Stimulated activated CD4-positive, alpha-beta T cell treated with anti-CD3 and anti-CD28 coated beads, Interleukin-12 subunit alpha, Interleukin-12 subunit beta, amount 100 ng/mL, for 4 hours (primary cell): ENCODE data around the gene CLASP2.
A peak's percentile ranks its signal among the peaks of the same experiment; 100 is the strongest.
"Not testable (repeated sequence)": the region's sequence is repeated elsewhere in the genome, so short reads cannot be mapped to it uniquely, and the experiment has no call there.

Experiments used
- DNase-seq: peaks from one replicate; pipeline ENCODE4 v3.0.0-alpha.2; 2020

Gene CLASP2

DNA sequence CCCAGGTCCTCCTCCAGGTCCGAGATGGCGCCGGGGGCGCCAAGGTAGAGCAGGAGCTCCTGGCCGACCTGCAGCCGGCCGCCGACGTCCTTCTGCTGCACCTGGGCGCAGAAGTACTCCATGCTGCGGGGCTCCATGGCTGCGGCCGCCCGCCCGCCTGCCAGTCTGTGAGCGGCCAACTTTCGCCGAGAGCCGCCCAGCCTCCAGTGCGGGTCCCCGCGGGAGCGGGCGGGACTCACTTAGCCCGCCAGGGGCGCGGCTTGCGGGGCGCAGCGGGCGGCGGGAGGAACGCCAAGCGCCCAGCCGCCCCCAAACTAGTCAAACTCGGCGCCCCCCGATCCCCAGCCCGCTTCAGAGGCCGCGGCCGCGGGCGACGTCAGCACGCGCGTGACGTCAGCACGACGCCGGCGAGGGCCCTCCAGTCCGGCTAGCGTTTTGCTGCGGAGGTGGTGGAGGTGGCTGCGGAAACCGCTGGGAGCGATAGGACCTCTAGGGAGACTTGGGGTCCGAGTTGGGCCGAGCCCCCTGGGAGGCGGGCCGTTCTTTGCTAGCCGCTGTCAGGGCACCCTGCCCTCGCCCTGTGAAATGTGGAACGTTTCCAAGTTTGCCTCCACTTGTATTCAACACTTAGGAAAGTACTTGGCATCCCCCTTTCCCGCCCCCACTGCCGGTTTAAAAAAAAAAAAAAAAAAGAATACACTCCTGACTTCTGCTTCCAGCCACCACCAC, at the start of gene CLASP2:
Gene CLASP2 (minus strand): TSS at position 389 of the 729 bp plus-strand sequence. CDS start 252 bp downstream, at position 137.
- DNase-seq: peak; percentile 82

DNA sequence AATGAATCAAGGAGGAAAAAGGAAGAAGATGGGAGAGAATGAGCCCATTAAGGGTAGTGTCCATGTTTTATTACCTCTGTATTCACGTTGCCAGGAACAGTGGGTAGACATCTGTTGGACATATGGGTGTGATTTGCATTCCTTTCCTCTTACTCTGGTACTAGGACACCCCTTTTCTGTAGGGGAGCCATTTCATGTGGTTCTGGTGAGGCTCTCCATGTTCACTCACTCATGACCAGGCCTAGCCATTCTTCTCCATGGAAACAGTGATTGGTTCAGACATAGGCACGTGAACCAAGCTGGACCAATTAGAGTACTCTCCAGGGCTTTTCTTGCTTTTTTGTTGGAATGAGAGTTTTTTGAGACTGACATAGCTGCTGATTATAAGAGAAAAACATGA, 40.8 kb upstream of the CLASP2 start:
- no peak for DNase-seq

DNA sequence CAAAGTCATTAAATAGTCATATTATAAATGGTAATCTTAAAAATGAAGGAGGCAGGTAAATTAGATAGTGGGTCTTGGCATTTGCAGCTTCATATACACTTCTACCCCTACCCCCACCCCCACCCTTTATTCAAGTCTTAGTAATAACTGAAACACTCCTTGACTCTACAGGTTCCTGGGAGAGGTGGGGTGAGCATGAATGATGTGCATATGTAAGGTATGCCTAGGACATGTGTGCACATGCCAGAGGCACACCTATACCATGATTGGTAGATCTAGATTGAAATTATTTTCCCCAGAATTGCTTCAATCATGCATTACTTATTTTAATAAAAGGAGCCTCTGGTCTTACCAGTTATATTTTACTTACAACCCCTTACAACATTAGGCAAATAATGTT, 40.2 kb upstream of the CLASP2 start:
- DNase-seq: no peak

DNA sequence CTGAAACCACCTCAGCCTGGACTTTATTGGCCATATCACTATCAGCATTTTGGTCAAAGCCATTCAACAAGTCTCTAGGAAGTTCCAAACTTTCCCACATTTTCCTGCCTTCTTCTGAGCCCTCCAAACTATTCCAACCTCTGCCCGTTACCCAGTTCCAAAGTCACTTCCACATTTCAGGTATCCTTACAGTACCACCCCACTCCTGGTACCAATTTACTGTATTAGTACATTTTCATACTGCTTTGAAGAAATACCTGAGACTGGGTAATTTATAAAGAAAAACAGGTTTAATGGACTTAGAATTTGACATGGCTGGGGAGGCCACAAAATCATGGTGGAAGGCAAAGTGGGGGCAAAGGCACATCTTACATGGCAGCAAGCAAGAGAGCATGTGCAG, 36.3 kb upstream of the CLASP2 start:
- DNase-seq: not testable (repeated sequence)

DNA sequence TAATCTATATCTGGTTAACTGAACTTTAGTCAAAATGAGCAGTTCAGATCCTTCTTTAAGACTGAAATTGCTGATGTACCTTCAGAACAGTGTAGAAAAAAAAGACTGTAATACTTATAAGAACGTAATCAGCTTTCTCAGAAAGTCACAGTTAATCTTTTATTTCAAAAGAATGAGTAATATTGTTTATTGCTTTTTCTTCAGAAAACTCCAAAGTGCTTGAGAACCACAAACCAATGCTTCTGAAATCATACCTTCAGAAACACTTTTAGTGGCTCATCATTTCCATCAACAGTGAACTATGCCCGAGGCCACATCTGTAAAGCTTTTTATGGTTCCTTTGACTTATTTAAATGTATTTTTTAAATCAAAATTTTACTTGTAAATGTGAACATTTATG, 33.3 kb upstream of the CLASP2 start:
- no peak for DNase-seq

DNA sequence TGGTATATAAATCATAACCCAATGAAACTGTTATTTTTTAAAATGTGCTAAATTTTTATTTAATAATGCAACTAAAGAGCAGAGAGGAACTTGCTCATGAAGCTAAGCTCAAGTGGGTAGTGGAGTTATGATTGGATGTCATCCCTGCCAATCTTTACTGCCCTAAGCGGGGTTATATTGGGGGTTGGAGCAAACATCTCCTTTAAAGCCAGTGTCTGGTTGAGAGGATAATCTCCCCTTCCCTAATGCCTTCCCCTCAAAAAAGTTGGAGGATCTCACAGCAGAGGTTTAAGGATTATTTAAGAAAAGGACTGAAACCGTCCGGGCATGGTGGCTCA, 32.1 kb upstream of the CLASP2 start:
- DNase-seq: no peak

DNA sequence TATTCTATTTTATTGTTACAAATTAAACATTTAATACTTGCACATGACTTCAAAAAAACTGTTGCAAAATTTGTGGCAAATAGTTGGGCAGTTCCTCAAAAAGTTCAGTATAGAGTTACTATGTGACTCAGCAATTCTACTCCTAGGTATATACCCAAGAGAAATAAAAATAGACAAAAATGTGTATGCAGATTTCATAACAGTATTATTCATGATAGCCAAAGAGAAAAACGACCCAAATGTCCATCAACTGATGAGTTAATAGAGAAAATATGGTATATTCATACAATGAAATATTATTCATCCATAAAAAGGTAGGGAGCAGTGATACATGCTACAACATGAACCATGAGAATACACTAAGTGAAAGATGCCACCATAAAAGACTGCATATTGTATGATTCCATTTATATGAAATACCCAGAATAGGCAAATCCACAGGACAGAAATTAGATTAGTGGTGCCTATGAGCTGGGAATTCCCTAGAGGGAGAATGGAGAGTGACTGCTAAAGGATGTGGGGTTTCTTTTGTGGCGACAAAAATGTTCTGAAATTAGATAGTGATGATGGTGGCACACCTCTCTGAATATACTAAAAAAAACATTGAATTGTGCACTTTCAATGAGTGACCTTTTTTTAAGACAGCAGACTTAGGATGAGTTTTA, 31.6 kb upstream of the CLASP2 start:
- DNase-seq: no peak

DNA sequence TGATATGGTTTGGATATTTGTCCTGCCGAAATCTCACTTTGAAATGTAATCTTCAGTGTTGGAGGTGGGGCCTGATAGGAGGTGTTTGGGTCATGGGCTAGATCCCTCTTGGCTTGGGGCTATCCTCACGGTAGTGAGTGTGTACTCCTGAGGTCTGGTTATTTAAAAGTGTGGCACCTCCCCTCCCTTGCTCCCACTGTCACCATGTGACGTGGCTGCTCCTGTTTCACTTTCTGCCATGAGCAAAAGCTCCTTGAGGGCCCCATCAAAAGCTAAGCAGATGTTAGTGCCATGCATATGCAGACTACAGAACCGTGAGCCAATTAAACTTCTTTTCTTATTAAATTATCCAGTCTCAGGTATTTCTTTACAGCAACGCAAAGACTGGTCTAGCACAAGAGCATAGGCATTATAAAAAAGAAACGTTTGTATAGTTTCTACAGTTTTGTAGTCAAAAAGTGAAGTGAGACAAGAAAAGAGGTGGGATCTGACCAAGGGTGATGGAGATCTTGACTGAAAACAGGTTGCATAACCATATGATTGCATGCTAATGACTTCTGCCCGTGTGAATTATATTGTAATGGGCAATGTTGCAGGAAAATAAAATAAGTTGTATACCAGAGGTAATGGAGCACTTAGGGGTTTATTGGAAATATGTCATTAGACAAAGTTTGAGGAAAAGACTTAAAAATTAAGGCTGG, 28.5 kb upstream of the CLASP2 start:
- DNase-seq: no peak

DNA sequence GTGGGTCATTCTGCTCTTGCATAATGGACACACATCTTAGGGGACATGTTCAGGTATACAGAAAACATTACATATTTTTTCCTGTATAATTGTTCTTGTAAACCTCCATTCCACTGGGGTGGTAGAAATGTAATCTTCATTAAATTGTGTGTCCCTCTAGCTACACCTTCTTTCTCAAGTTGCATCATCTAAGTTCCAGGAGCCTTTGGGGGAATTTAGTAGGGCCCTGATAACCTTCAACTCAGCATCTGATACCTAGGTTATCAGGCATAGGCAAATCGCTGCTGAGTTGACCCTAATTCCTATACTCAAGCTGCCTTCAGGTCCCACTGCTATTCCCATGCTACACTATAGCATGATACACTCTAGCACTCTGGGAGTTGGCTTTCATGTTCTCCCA, 19.1 kb upstream of the CLASP2 start:
- no peak for DNase-seq

DNA sequence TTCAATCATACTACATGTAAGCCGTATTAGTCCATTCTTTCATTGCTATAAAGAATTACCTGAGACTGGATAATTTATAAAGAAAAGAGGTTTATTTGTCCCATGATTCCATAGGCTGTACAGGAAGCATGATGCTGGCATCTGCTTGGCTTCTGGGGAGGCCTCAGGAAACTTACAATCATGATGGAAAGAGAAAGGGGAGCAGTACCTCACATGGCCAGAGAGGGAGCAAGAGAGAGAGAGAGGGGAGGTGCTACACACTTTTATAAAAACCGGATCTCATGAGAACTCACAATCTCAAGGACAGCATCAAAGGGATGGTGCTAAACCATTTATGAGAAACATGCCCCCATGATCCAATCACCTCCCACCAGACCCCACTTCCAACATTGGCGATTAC, 14.3 kb upstream of the CLASP2 start:
- peak; percentile 5 for DNase-seq

DNA sequence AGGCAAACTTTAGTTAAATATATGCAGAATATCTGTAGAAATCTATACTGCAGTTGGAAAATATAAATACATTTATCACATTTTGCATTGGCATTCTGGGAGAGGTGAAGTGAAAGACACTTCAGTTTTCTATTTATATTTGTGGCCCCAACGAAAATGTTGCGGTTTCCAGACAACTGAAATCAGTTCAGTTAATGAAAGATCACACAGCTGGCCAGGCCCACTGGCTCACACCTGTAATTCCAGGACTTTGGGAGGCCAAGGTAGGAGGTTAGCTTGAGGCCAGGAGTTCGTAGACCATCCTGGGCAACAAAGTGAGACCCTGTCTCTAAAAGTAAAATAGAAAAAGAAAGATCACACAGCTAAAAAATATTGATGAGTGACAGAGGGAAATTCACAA, 11.9 kb upstream of the CLASP2 start:
- no peak for DNase-seq

DNA sequence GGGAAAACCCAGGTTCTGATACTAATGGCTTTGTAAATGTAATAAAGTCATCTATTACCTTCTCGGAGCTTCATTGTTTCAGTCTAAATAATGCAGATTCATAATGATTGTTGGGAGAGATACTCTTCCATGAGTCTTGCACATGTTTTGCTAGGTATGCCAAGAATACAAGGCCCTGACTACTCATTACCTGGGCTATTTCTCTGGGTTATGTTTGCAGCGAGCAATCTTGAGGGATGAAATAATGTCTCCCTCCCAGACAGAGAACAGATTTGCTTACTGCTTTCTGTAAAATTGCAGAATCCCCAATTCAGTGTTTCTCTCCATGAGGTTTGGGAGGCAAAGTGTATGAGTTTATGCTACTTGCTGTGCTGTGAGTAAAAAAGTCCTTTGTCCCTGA, 6.2 kb upstream of the CLASP2 start:
- DNase-seq: no peak

DNA sequence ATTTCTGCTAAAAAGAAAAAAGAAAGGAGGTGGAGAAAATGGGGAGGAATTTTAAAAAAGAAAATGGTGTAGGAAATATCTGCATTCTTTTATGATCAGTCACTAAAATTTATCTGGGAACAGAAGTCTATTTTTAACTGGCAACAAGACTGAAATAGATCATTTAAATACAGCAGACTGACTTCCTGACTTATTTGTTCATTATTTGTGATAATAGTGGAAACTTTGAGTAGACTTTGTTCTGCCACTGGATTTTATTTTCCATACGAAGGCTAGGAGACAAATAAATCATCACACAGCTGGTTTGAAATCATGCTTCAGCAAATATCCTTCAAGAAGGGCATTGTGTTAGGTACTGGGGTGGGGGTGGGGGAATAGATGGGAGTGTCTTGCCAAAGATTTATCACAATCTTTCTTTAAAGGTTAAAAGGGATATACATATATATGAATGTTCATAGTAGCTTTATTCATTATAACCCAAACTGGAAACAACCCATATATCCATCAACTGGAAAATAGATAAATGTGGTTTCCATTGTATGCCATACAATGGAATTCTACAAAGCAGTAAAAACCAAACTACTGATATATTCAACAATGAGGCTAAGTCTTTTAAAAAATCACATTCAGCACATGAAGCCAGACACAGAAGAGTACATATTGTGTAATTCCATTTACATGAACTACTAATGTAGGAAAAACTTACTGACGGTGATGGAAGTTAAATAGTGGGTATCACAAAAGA, 4.7 kb upstream of the CLASP2 start:
- DNase-seq: no peak

DNA sequence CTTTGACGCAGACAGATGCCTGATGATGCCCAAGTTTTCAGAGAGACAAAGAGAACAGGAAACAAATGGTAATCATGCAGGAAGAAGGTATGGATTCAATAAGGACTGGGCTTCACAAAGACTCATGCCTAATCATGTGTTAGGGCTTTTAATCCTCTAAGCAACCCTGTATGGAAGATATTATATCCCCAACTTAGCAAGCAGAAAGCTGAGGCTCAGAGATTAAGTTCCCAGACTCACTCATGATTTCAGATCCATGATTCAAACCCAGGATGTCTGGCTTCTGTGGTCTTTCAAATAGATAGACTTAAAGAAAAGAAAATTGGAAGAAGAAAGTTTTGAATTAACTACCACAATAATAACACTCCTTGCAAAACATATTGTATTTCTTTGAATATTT, 4.1 kb upstream of the CLASP2 start:
- DNase-seq: no peak

DNA sequence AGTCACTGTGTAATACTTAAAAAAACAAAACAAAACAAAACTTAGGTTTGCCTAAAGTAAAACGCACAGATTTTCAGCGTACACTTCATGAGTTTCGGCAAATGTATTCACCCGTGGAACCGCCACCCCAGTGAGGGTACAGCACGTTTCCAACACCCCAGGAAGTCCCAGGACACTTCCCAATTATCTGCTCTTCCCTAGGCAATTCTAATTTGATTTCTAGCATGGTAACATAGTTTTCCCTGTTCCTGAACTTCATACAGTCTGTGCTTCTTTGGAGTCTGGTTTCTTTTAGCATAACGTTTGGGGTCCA, 497 bp upstream of the CLASP2 start:
- peak; percentile 2 for DNase-seq

DNA sequence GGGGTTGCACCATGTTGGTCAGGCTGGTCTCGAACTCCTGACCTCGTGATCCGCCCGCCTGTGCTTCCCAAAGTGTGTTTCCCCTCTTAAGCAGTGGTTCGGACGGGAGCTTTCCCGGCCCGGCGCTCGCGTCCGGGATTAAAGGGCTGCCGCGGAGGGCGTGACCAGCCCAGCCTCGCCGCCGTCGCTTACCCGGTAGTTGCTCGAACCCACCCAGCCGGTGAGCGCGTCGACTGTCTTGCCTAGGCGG, 513 bp downstream of the CLASP2 start:
- DNase-seq: peak; percentile 52

DNA sequence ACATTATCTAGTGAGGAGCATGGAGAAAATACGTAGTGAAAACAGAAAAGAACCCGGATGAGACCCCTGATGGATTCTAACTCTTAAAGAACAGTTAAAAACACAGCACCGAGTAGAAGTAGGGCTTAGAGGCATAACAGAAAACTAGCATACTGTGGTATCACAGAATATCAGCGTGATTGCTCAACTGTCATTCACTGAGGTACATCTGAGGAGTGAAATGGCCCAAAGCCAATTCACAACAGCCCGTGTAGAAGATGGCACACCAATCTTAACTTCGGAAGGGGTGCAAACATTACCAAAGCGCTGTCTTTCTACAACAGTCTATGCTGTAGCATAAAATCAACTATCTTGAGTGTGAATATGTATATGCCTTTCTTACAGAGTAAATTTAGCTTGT, 1.8 kb downstream of the CLASP2 start:
- DNase-seq: no peak

DNA sequence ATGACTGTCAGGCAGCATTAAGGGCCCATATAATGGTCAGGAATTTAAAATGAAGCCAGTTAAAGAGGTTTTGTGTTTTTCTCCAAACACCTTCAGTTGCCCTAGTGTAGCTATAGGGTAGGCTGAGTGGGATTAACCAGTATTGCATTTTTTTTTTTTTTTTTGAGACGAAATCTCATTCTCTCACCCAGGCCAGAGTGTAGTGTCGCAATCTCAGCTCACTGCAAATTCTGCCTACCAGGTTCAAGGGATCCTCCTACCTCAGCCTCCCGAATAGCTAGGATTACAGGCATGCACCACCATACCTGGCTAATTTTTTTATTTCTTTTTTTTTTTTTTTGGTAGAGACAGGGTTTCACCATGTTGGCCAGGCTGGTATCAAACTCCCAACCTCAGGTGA, 7.0 kb downstream of the CLASP2 start:
- DNase-seq: no peak

DNA sequence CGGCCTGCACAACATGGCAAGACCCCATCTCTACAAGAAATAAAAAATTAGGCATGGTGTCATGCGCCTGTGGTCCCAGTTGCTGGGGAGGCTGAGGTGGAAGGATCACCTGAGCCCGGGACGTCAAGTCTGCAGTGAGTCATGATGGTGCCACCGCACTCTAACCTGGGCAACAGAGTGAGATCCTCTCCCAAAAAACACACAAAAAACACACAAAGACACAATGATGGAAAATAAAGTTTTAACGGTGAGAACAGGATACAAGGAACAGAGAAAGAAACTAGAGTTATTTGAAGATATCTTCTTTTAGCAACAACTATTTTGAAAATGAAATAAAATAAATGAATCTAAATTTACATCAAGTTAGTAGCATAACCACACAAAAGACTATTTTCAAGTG, 12.0 kb downstream of the CLASP2 start:
- DNase-seq: no peak

DNA sequence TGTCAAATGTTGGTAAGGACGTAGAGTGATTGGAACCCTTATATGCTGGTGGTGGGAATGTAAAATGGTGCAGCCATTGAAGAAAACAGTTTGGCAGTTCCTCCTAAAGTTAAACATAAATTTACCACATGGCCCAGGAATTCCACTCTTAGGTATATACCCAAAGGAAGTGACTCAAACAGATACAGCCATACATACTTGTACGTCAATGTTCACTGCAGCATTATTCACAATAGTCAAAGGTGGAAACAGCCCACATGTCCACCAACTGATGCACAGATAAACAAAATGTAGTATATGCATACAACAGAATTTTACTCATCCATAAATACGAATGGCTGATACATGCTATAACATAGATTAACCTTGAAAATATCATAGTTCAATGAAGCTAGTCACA, 13.2 kb downstream of the CLASP2 start:
- DNase-seq: no peak

DNA sequence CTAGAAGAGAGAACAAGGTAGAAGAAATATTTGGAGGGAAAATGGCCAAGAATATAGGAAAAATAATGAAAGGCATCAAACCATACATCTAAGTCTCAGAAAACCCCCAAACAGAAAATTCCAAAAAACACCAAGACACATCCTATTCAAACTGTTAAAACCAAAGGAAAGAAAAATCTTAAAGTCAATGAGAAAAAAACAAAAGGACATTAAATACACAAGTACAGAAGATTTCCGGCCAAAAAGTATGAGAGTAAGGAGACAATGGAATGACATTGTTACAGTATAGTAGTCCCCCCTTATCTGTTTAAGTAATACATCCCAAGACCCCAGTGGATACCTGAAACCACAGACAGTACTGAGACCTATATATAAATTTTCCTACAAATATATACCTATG, 18.8 kb downstream of the CLASP2 start:
- DNase-seq: no peak

DNA sequence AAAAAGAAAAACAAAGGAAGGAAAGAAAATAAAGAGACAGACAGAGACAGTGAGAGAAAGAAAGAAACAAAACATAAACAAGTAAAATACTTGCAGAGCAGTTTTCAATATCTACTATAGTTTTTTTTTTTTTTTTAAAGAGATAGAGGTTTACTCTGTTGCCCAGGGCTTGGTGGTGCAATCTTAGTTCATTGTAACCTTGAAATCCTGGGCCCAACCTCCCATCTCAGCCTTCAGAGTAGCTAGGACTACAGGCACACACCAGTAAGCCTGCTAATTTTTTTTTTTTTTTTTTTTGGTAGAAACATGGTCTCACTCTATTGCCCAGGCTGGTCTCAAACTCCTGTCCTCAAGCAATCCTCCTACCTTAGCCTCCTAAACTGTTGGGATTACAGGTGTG, 23.1 kb downstream of the CLASP2 start:
- DNase-seq: no peak

DNA sequence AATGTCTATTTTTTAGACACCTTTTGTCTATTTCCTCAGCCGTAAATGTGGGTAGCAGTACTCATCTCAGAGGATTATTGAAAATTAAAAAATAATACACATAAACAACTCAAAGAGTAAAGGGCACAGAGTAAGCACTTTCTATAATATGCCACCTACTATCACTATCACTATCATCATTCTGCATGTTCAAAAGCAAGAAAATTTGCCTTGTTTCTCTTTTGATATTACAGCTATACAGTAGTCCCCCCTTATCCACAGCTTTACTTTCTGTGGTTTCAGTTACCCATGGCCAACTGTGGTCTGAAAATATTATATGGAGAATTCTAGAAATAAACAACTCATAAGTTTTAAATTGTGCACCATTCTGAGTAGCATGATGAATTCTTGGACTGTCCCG, 27.7 kb downstream of the CLASP2 start:
- no peak for DNase-seq

DNA sequence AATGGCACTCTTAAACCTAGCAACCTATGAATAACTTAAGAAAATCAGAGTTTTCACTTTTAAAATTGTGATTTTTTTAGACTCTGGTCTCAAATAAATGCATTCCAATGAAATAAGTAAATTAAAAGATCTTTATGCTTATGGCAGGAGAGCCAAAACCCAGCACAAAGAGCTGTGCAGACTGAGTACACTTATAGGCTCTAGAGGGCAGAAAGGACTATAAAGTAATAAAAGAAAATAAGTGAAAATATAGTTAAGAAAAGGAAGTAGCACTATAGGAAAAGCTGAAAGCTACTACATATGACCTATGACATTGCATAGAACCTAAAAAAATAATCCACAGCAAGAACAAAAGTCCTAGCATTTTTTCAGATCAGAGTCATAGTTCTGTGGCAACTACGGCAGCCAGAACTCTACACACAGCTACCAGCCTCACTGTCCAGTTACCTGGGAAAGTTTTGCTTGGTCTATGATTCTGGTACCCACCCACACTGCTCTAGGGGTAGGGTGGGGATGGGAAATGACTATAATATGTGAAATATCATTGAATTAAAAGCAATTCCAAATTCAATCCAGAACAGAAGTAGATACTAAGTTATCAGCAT, 30.5 kb downstream of the CLASP2 start:
- DNase-seq: no peak
